Fibroblast of lung (primary cell): ENCODE data around the gene TPPP. TPM values are rescaled to one million over a fixed set of nuclear protein-coding genes. Genes with fewer than 3 reads are reported as not detected.

Experiments used
- DNase-seq, 2 donors: peaks; one replicate each; pipeline versions ENCODE4 v3.0.0 to v3.0.0-alpha.2; 2010; ENCODE audit warnings: low read depth in 2 of 2
- H2AFZ ChIP-seq: 2 replicates; pipeline ENCODE4 v1.5.1; 2012; ENCODE audit warnings: low read length, control low read depth, inconsistent platforms
- H3K27ac ChIP-seq: 2 replicates; pipeline ENCODE4 v1.5.1; 2011; ENCODE audit warnings: low read length, control low read depth; ENCODE audit not compliant: insufficient read depth
- H3K27me3 ChIP-seq: 2 replicates; pipeline ENCODE4 v1.5.1; 2011; ENCODE audit warnings: mild to moderate bottlenecking, low read length; ENCODE audit not compliant: control insufficient read depth, insufficient read depth
- H3K36me3 ChIP-seq: 2 replicates; pipeline ENCODE4 v1.5.1; 2011; ENCODE audit warnings: low read length; ENCODE audit not compliant: control insufficient read depth, insufficient read depth
- H3K4me1 ChIP-seq: 2 replicates; pipeline ENCODE4 v1.5.1; 2011; ENCODE audit warnings: low read length; ENCODE audit not compliant: control insufficient read depth, insufficient read depth; ENCODE audit errors: extremely low read depth
- H3K4me2 ChIP-seq: 2 replicates; pipeline ENCODE4 v1.5.1; 2011; ENCODE audit warnings: low read length, control low read depth; ENCODE audit not compliant: insufficient read depth; ENCODE audit errors: extremely low read depth
- H3K4me3 ChIP-seq, 4 experiments: fragments of 200-600 bp in 1 of 4; sonication (generic) in 1 of 4; replicated peaks in 1 of 4; 2 replicates each; pipeline ENCODE4 v1.5.1; 2011 to 2016; ENCODE audit warnings: low read length in 4 of 4, low read depth in 3 of 4, mild to moderate bottlenecking in 3 of 4, control low read depth in 2 of 4, inconsistent platforms in 1 of 4, mixed read lengths in 1 of 4; ENCODE audit not compliant: insufficient read depth in 1 of 4; ENCODE audit errors: control extremely low read depth in 1 of 4
- H3K79me2 ChIP-seq: 2 replicates; pipeline ENCODE4 v1.5.1; 2012; ENCODE audit warnings: mild to moderate bottlenecking, low read length, inconsistent platforms; ENCODE audit not compliant: control insufficient read depth, insufficient read depth
- H3K9ac ChIP-seq: 2 replicates; pipeline ENCODE4 v1.5.1; 2011; ENCODE audit warnings: mild to moderate bottlenecking, low read length, control low read depth; ENCODE audit not compliant: insufficient read depth
- H3K9me3 ChIP-seq: 2 replicates; pipeline ENCODE4 v1.5.1; 2012; ENCODE audit warnings: low read depth, low read length; ENCODE audit not compliant: control insufficient read depth, insufficient read depth
- H4K20me1 ChIP-seq: 2 replicates; pipeline ENCODE4 v1.5.1; 2011; ENCODE audit warnings: low read length; ENCODE audit not compliant: control insufficient read depth, insufficient read depth; ENCODE audit errors: extremely low read depth
- CTCF ChIP-seq, 2 donors: IDR thresholded peaks in 1 of 2; conservative IDR thresholded peaks in 1 of 2; 1 replicate in 1 of 2; 2 replicates in 1 of 2; pipeline ENCODE4 v1.5.1; 2011 to 2012; ENCODE audit warnings: low read length in 2 of 2, control low read depth in 1 of 2, inconsistent platforms in 1 of 2, low read depth in 1 of 2, mild to moderate bottlenecking in 1 of 2
- EZH2 ChIP-seq: IDR thresholded peaks from 2 replicates; pipeline ENCODE4 v1.5.1; 2012; ENCODE audit warnings: low read length, control low read depth, mild to moderate bottlenecking; ENCODE audit errors: missing control alignments
- polyA plus RNA-seq, 2 donors: library from polyadenylated mRNA; depleted of rRNA in 1 of 2; stranded (reverse) in 1 of 2; unstranded in 1 of 2; fragments of >200 nt; gene quantifications; 2 replicates each; pipeline ENCODE4 v1.2.1, GENCODE V29; 2011 to 2012; ENCODE audit warnings: missing spikeins in 1 of 2
- total RNA-seq: library from RNA; depleted of rRNA; stranded (reverse); fragments of >200 nt; gene quantifications from 2 replicates; pipeline ENCODE4 v1.2.1, GENCODE V29; 2014

TPPP gene
- total and polyA plus RNA-seq, 2 donors (not counting 1 experiment from before 2014, with no cell fraction given): 0.06 to 0.17 TPM

GRCh38 chr5:663436-664342 is 29.5 kb downstream of the TPPP start:
- Histone ChIP-seq H3K27ac (no peak overlapping the region), H2AFZ (no peak overlapping the region), H3K79me2 (no peaks in the 10 kb centered on the region), H4K20me1 (no peaks in the 10 kb centered on the region), H3K9ac (no peak overlapping the region), H3K27me3 (no peaks in the 10 kb centered on the region), H3K9me3 (no peaks in the 10 kb centered on the region), H3K4me3 (no peak overlapping the region), H3K4me1 (no peaks in the 10 kb centered on the region), H3K36me3 (peaks cover 2% of the 10 kb centered on the region), H3K4me2 (no peak overlapping the region)
- TF ChIP-seq CTCF (conservative IDR thresholded peaks at IDR 0.05 in 1 of 2, IDR thresholded peaks at IDR 0.05 in 1 of 2; ENCODE audit: low read depth in 1 of 2, low read length in 2 of 2) (no peak), EZH2 (no peak)
- no peak for DNase-seq

- H3K4me3 ChIP-seq: no peak overlapping the region
- DNase-seq: no peak
- H3K36me3 ChIP-seq: peaks cover 2% of the 10 kb centered on the region
- H3K9ac ChIP-seq: no peak overlapping the region
- H3K9me3 ChIP-seq: no peaks in the 10 kb centered on the region
- no peak overlapping the region for H3K27ac ChIP-seq
- H3K4me1 ChIP-seq: no peaks in the 10 kb centered on the region
- TF ChIP-seq EZH2 (no peak), CTCF (conservative IDR thresholded peaks at IDR 0.05 in 1 of 2, IDR thresholded peaks at IDR 0.05 in 1 of 2; ENCODE audit: low read depth in 1 of 2, low read length in 2 of 2) (no peak)
- no peaks in the 10 kb centered on the region for H4K20me1 ChIP-seq
- H3K4me2 ChIP-seq: no peak overlapping the region
- no peaks in the 10 kb centered on the region for H3K79me2 ChIP-seq
- no peak overlapping the region for H2AFZ ChIP-seq
- no peaks in the 10 kb centered on the region for H3K27me3 ChIP-seq
Observed at GRCh38 chr5:662751-663435, 30.3 kb downstream of the TPPP start.
